Activated CD8-positive, alpha-beta memory T cell treated with anti-CD3 and anti-CD28 coated beads for 36 hours (primary cell): ENCODE data around the gene PLLP. TPM values are rescaled to one million over a fixed set of nuclear protein-coding genes. Genes with fewer than 3 reads are reported as not detected.

Experiments used
- CTCF ChIA-PET: fragments of 350-600 bp; sonication (Branson Sonifier 250); formaldehyde crosslinking; loops from one replicate; lab custom pipeline; 2021; ENCODE audit warnings: antibody characterized with exemption; lab: Charles Lee
- POLR2A ChIA-PET: fragments of 350-600 bp; sonication (Branson Sonifier 250); formaldehyde crosslinking; loops from one replicate; lab custom pipeline; 2021; ENCODE audit warnings: antibody characterized with exemption; lab: Charles Lee
- total RNA-seq, 2 experiments: library from RNA; stranded (reverse); gene quantifications; one replicate each; pipeline ENCODE4 v1.2.3, GENCODE V29; 2021

PLLP gene, protein sequence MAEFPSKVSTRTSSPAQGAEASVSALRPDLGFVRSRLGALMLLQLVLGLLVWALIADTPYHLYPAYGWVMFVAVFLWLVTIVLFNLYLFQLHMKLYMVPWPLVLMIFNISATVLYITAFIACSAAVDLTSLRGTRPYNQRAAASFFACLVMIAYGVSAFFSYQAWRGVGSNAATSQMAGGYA
- total RNA-seq = under 1 TPM; 0.17 to 0.38 TPM

DNA sequence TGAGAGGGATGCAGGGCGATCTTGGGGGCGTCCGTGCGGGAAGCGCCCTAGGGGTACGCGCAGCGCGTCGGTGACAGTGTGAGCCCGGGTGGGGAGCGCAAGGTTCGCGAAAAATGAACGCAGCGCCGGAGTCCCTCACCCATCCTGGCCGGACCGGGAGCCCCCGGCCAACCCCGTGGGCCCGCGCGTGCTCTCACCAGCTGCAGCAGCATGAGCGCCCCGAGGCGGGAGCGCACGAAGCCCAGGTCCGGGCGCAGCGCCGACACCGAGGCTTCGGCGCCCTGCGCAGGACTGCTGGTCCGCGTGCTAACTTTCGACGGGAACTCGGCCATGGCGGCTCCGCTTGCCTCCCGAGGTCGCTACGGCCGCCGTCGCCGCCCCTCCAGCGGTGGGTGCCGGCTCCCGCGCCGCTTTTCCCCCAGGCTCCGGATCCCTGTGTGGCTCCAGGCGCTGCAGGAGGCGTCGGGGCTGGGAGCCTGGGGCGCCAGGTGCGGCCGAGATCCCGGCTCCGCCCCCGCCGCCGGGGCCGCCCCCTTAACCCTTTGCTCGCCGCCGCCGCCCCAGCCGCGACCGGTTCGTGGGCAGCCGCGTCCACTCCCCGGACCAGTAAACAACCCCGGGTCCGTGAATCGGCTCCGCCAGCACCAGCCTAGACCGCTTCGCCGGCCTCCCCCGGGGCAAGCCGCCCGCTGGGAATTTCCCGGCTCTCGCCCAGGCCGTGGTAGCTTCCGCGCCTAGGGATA, at the start of gene PLLP:
TSS of gene PLLP (minus strand) at position 464 of the 743 bp plus-strand sequence. CDS start at position 332, 132 bp downstream.
- ChIA-PET CTCF (no interaction called here), POLR2A (no interaction called here)

GRCh38 chr16:57333402-57333801, 48.9 kb upstream of the PLLP start:
- ChIA-PET POLR2A (no interaction called here), CTCF (interaction anchor here (0.6 kb wide), 2 partner anchors 58 to 1009 kb away, joined by 3 read pairs; no protein-coding TSS in a partner anchor)

GRCh38 chr16:57331355-57331754, 46.9 kb upstream of the PLLP start:
- ChIA-PET POLR2A (no interaction called here), CTCF (interaction anchor here (0.5 to 0.7 kb wide), 2 partner anchors 19 to 44 kb away, joined by 3 read pairs; no protein-coding TSS in a partner anchor)

GRCh38 chr16:57329718-57330327, 45.4 kb upstream of the PLLP start:
- CTCF ChIA-PET = no interaction called here
- POLR2A ChIA-PET = no interaction called here

GRCh38 chr16:57325458-57325857, 41.0 kb upstream of the PLLP start:
- CTCF ChIA-PET = no interaction called here
- POLR2A ChIA-PET = no interaction called here

GRCh38 chr16:57324749-57325148, 40.3 kb upstream of the PLLP start:
- POLR2A ChIA-PET = no interaction called here
- CTCF ChIA-PET = no interaction called here

DNA sequence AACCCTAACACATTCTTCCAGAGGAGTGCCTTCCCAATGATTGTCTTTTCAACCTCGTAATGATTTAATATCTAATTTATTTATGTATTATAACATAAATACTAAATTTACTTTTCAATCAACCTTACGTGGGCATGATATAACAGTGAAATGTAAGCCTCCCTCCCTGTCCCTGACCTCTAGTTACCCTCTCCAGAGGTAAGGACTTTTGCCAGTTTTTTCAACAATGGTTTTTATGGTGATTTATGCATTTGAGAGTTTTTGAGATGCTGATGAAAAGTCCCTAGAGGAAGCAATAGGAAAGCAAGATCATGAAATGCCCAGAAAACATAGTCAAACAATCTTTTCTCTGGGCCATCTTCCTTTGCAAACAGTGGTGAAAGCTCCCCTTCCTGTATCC, 35.2 kb upstream of the PLLP start:
- CTCF ChIA-PET = no interaction called here
- POLR2A ChIA-PET = no interaction called here

GRCh38 chr16:57318240-57318970, 33.9 kb upstream of the PLLP start:
- ChIA-PET POLR2A (no interaction called here), CTCF (no interaction called here)

- ChIA-PET CTCF (no interaction called here), POLR2A (no interaction called here)
Measured at GRCh38 chr16:57316390-57317017, 32.0 kb upstream of the PLLP start.

DNA sequence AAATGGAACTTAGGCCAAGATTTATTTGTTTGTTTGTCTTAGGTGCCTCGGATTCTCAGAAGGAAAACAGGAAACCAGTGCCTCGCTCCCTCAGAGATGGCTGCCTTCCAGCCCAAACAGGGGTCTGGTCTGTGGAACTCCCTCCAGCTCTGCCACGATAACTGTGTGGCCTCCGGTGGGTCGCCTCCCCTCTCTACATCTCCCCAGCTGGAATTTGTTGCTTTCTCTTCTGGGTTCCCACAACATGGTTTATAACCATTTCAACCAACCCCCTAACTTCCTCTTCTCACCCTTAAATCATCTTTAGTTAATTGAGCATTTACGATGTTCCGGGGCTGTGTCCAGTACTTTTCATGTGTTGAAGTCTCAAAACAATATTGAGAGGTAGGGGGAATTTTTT, 30.9 kb upstream of the PLLP start:
- POLR2A ChIA-PET = no interaction called here
- CTCF ChIA-PET = no interaction called here

- POLR2A ChIA-PET = no interaction called here
- CTCF ChIA-PET = interaction anchor here (0.9 to 1.0 kb wide), 2 partner anchors 103 to 105 kb away, joined by 3 read pairs; no protein-coding TSS in a partner anchor
Measured at GRCh38 chr16:57314161-57314785, 29.8 kb upstream of the PLLP start.

DNA sequence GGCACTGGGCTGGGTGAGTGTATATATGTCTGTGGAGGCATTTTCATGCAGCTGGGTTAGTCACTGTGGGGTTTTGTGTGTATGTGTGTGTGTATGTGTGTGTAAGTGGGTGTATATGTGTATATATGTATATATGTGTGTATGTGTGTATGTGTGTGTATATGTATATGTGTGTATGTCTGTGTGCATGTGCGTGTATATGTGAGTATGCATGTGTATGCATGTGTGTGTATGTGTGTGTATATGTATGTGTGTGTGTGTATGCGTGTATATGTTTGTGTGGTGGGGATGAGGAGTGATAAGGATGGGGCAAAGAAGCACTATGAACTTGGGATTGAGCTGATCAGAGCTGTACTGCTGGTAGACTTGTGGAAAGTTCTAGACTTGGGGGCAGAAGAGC, 29.0 kb upstream of the PLLP start:
- ChIA-PET CTCF (interaction anchor here (0.9 kb wide), 1 partner anchor 106 kb away, joined by 3 read pairs; no protein-coding TSS in a partner anchor), POLR2A (no interaction called here)

DNA sequence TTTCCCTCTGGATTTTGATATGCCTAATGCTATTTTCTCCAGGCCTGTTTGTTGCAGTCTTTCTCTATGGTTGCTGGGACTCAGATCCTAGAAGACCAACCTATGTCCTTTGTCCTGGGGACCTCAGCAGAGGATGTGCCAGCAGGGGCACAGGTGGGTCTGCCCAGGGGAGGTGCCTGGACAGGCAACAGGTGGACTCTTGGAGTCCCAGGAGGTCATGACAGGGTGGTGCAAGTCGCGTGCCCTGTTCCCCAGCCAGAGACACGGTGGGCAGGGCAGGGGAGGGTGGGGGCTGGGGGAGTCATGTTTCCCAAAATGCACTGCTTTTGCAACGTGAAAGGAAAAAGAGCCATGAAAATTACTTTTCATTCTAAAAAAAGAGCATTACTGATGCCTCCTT, 26.3 kb upstream of the PLLP start:
- ChIA-PET CTCF (no interaction called here), POLR2A (no interaction called here)

DNA sequence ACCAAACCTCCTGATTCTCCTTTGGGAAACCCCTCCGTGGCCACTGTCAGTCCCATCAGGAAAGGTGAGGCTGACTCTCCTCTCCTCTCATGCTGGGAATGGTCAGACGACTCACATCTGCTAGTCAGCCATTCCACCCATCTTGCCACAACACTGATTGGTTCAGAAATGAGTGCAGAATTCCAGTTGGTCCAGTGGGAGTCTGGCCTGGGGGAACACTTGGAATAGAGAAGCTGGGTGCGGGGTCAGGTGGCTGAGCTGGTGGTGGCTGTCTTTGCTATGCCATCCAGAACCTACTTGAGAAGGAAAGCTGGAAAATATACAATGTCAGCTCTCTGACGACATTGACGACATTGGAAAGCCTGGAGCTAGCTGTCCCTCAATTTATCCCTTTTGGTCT, 23.6 kb upstream of the PLLP start:
- ChIA-PET CTCF (interaction anchor here (0.6 kb wide), 1 partner anchor 110 kb away, joined by 5 read pairs; no protein-coding TSS in a partner anchor), POLR2A (interaction anchor here (0.8 kb wide), 1 partner anchor 106 kb away, joined by 6 read pairs; no protein-coding TSS in a partner anchor)

DNA sequence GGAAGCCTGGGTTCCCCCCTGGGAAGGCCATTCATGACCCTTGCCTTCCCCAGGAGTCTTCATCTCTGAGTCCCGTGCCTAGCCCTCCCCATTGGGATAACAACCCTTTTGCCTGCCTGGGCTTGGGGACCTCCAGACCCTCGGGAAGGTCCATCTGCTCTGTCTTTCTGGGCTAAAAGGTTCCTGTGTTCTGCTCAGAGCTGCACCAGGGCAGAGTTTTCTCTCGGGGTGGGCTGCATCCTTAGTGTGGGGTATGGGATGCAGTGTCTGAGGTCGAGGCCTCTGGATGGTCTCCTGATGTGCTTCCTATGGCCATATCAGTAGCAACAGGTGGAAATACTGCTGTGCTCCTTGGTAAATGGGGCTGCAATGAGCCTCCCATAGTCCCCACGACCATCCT, 22.9 kb upstream of the PLLP start:
- CTCF ChIA-PET = interaction anchor here (0.6 to 2.4 kb wide), 2 partner anchors 110 to 409 kb away, joined by 4 to 10 read pairs; no protein-coding TSS in a partner anchor
- POLR2A ChIA-PET = no interaction called here

- ChIA-PET CTCF (interaction anchor here (0.6 to 2.4 kb wide), 2 partner anchors 110 to 410 kb away, joined by 4 to 10 read pairs; no protein-coding TSS in a partner anchor), POLR2A (no interaction called here)
Measured at GRCh38 chr16:57306676-57307341, 22.3 kb upstream of the PLLP start.

GRCh38 chr16:57305159-57305811, 20.8 kb upstream of the PLLP start:
- ChIA-PET CTCF (interaction anchor here (0.6 to 2.4 kb wide), 3 partner anchors 34 to 760 kb away, joined by 3 to 10 read pairs (median 3); no protein-coding TSS in a partner anchor), POLR2A (no interaction called here)
